ENCODE data around the gene TEKTIP1.

DNA sequence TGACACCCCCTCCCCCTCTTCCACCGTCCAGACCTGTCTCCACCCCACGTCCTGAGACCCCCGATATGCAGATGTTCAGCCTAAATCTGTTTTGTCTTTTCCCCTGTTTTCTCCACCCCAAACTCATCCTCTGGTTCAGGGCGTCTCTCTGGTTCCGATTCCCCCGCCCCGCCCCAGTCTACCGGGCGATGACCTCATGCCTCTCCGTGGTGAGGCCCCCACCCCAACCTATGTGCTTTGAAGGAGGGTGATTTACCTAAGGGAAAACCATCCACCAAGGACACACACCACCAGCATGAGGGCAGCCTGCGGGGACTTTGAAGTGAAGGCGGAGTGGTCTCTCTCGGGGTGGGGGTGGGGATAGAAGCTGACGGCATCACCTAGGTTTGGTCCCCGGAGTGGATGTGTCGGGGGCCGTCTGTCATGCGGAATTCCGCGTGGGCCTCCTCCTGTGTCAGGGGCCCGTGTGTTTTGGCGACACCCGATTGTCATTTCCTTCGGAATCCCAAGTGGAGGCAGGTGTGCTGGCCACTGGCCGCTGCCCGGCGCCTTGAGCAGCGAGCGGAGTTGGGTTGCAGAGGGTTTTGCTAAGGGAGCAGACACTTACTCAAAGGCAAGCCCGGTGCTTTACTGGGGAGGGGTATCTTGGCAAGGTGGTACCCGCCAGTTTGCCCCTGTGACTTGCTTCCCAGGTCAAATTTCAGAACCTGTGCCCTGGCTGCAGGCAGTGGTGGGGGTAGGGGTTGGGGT lies 31.4 kb upstream of the TEKTIP1 start:
- TF ChIP-seq, protein P1, sequence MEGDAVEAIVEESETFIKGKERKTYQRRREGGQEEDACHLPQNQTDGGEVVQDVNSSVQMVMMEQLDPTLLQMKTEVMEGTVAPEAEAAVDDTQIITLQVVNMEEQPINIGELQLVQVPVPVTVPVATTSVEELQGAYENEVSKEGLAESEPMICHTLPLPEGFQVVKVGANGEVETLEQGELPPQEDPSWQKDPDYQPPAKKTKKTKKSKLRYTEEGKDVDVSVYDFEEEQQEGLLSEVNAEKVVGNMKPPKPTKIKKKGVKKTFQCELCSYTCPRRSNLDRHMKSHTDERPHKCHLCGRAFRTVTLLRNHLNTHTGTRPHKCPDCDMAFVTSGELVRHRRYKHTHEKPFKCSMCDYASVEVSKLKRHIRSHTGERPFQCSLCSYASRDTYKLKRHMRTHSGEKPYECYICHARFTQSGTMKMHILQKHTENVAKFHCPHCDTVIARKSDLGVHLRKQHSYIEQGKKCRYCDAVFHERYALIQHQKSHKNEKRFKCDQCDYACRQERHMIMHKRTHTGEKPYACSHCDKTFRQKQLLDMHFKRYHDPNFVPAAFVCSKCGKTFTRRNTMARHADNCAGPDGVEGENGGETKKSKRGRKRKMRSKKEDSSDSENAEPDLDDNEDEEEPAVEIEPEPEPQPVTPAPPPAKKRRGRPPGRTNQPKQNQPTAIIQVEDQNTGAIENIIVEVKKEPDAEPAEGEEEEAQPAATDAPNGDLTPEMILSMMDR (IDR thresholded peaks at IDR 0.05; ENCODE audit: low read depth, low read length), result no peak
- TF ChIP-seq EZH2phosphoT487 (IDR thresholded peaks at IDR 0.05; ENCODE audit: low read depth), result no peak
